Activated CD4-positive, alpha-beta T cell treated with anti-CD3 and anti-CD28 coated beads, Interleukin-2, amount 50 U/mL, for 48 hours (primary cell): ENCODE results near the gene RASA3.
"Not testable (repeated sequence)": the region's sequence is repeated elsewhere in the genome, so short reads cannot be mapped to it uniquely, and the experiment has no call there.

Experiments
- DNase-seq, 2 experiments: peaks; one replicate each; pipeline ENCODE4 v3.0.0-alpha.2; 2020

The RASA3 gene

GRCh38 chr13:114126086-114126485 is 6.3 kb downstream of the RASA3 start:
- not testable (repeated sequence) for DNase-seq

GRCh38 chr13:114125589-114125988 is 6.8 kb downstream of the RASA3 start:
- no peak for DNase-seq

- DNase-seq: peak; percentile 71 to 80
Observed at GRCh38 chr13:114124921-114125320, 7.5 kb downstream of the RASA3 start.

GRCh38 chr13:114124431-114124830 is 8.0 kb downstream of the RASA3 start:
- DNase-seq: no peak

- no peak for DNase-seq
Observed at GRCh38 chr13:114123876-114124275, 8.5 kb downstream of the RASA3 start.

GRCh38 chr13:114123448-114123847 is 9.0 kb downstream of the RASA3 start:
- DNase-seq: no peak

- no peak for DNase-seq
Observed at GRCh38 chr13:114122591-114123211, 9.7 kb downstream of the RASA3 start.

GRCh38 chr13:114122127-114122511 is 10.3 kb downstream of the RASA3 start:
- no peak for DNase-seq

- DNase-seq: no peak
Observed at GRCh38 chr13:114121496-114122126, 10.8 kb downstream of the RASA3 start.

GRCh38 chr13:114121031-114121430 is 11.4 kb downstream of the RASA3 start:
- no peak for DNase-seq

- no peak for DNase-seq
Observed at GRCh38 chr13:114120591-114121011, 11.8 kb downstream of the RASA3 start.

- no peak for DNase-seq
Observed at GRCh38 chr13:114119196-114119595, 13.2 kb downstream of the RASA3 start.

- DNase-seq: no peak
Observed at GRCh38 chr13:114118511-114119123, 13.8 kb downstream of the RASA3 start.

- DNase-seq: no peak
Observed at GRCh38 chr13:114118086-114118485, 14.3 kb downstream of the RASA3 start.

GRCh38 chr13:114117341-114117874 is 15.0 kb downstream of the RASA3 start:
- DNase-seq: not testable (repeated sequence)

GRCh38 chr13:114116734-114117133 is 15.7 kb downstream of the RASA3 start:
- DNase-seq: no peak

- no peak for DNase-seq
Observed at GRCh38 chr13:114115796-114116195, 16.6 kb downstream of the RASA3 start.

GRCh38 chr13:114115191-114115671 is 17.2 kb downstream of the RASA3 start:
- DNase-seq: peak; percentile 45 to 55

GRCh38 chr13:114114666-114115065 is 17.8 kb downstream of the RASA3 start:
- peak in 1 of 2 experiments; percentile 2 for DNase-seq

- DNase-seq: peak in 1 of 2 experiments; percentile 3
Observed at GRCh38 chr13:114114006-114114640, 18.3 kb downstream of the RASA3 start.

- DNase-seq: not testable (repeated sequence)
Observed at GRCh38 chr13:114113395-114113794, 19.0 kb downstream of the RASA3 start.

GRCh38 chr13:114112826-114113322 is 19.5 kb downstream of the RASA3 start:
- no peak for DNase-seq

- peak in 1 of 2 experiments; percentile 2 for DNase-seq
Observed at GRCh38 chr13:114112231-114112825, 20.1 kb downstream of the RASA3 start.
